B cell (primary cell): ENCODE results near the gene SLK. TPM values are rescaled to one million over a fixed set of nuclear protein-coding genes. Genes with fewer than 3 reads are reported as not detected.

Source experiments
- ATAC-seq: fragments of 200-7000 bp; cut with Tn5 transposase; one replicate; pipeline ENCODE4 v1.10.0; 2021; ENCODE audit warnings: low read depth, mild to moderate bottlenecking, moderate number of reproducible peaks, moderate library complexity
- CTCF ChIA-PET: fragments of 350-600 bp; sonication (Branson Sonifier 250); formaldehyde crosslinking; loops from one replicate; lab custom pipeline; 2021; ENCODE audit warnings: antibody characterized with exemption, inconsistent platforms; lab: Charles Lee
- POLR2A ChIA-PET: fragments of 350-600 bp; sonication (Branson Sonifier 250); formaldehyde crosslinking; loops from one replicate; lab custom pipeline; 2021; ENCODE audit warnings: antibody characterized with exemption; lab: Charles Lee
- DNase-seq: peaks from one replicate; pipeline ENCODE4 v3.0.0; 2013
- H2AFZ ChIP-seq: 2 replicates; pipeline ENCODE4 v1.6.1; 2012; ENCODE audit warnings: mild to moderate bottlenecking, low read depth, low read length; ENCODE audit not compliant: insufficient read depth, poor library complexity, severe bottlenecking
- H3K27ac ChIP-seq, 2 donors: 1 replicate in 1 of 2; 2 replicates in 1 of 2; pipeline ENCODE4 v1.5.1; 2012 to 2013; ENCODE audit warnings: low read length in 2 of 2, mild to moderate bottlenecking in 2 of 2, moderate library complexity in 1 of 2
- H3K27me3 ChIP-seq, 4 experiments: fragments of 200-600 bp in 1 of 4; sonication (generic) in 1 of 4; replicated peaks in 1 of 4; 1 replicate in 2 of 4; 2 replicates in 2 of 4; pipeline versions ENCODE4 v1.6.1 to v1.7.0; 2013 to 2016; ENCODE audit warnings: low read length in 3 of 4, mild to moderate bottlenecking in 2 of 4, mixed read lengths in 1 of 4, moderate library complexity in 1 of 4; ENCODE audit not compliant: insufficient read depth in 4 of 4, control insufficient read depth in 3 of 4; ENCODE audit errors: control extremely low read depth in 1 of 4
- H3K36me3 ChIP-seq, 2 experiments: replicated peaks in 1 of 2; 1 replicate in 1 of 2; 2 replicates in 1 of 2; pipeline versions ENCODE4 v1.6.1 to v1.7.1; 2013; ENCODE audit warnings: low read length in 1 of 2; ENCODE audit not compliant: insufficient read depth in 2 of 2, control insufficient read depth in 1 of 2; ENCODE audit errors: control extremely low read depth in 1 of 2, extremely low read depth in 1 of 2
- H3K4me1 ChIP-seq, 2 donors: fragments of 200-600 bp in 1 of 2; sonication (generic) in 1 of 2; 1 replicate in 1 of 2; 2 replicates in 1 of 2; pipeline versions ENCODE4 v1.5.1 to v1.6.1; 2013 to 2017; ENCODE audit warnings: low read length in 2 of 2; ENCODE audit not compliant: control insufficient read depth in 2 of 2, insufficient read depth in 2 of 2
- H3K4me2 ChIP-seq: replicated peaks from 2 replicates; pipeline ENCODE3; 2012; ENCODE audit warnings: mild to moderate bottlenecking, low read depth, low read length; ENCODE audit not compliant: poor library complexity, severe bottlenecking
- H3K4me3 ChIP-seq, 5 experiments: fragments of 200-600 bp in 1 of 5; sonication (generic) in 1 of 5; 1 replicate in 3 of 5; 2 replicates in 2 of 5; pipeline versions ENCODE4 v1.5.1 to v1.7.0; 2011 to 2016; ENCODE audit warnings: low read length in 4 of 5, mild to moderate bottlenecking in 4 of 5, low read depth in 2 of 5, control low read depth in 1 of 5, moderate library complexity in 1 of 5; ENCODE audit not compliant: insufficient read depth in 1 of 5; ENCODE audit errors: control extremely low read depth in 1 of 5, extremely low read depth in 1 of 5
- H3K79me2 ChIP-seq: fragments of 200-600 bp; sonication (generic); one replicate; pipeline ENCODE4 v1.6.0; 2016; ENCODE audit warnings: low read length; ENCODE audit not compliant: control insufficient read depth, insufficient read depth
- H3K9ac ChIP-seq: fragments of 200-600 bp; sonication (generic); 2 replicates; pipeline ENCODE4 v1.6.1; 2017; ENCODE audit warnings: mild to moderate bottlenecking, low read length, moderate library complexity
- H3K9me3 ChIP-seq, 3 donors: one replicate each; pipeline versions ENCODE4 v1.6.1 to v1.7.1; 2013; ENCODE audit warnings: low read length in 2 of 3; ENCODE audit not compliant: control insufficient read depth in 2 of 3, insufficient read depth in 1 of 3; ENCODE audit errors: control extremely low read depth in 1 of 3
- H4K20me1 ChIP-seq: 2 replicates; pipeline ENCODE4 v1.6.0; 2012; ENCODE audit warnings: mild to moderate bottlenecking, low read length; ENCODE audit not compliant: insufficient read depth, control insufficient read depth, poor library complexity, severe bottlenecking
- H3K27ac Mint-ChIP-seq: one replicate; pipeline ENCODE4 v1.8.0; 2021; ENCODE audit warnings: mixed read lengths
- H3K27me3 Mint-ChIP-seq: one replicate; pipeline ENCODE4 v1.8.0; 2021; ENCODE audit warnings: mixed read lengths
- H3K4me1 Mint-ChIP-seq: one replicate; pipeline ENCODE4 v1.8.0; 2021; ENCODE audit warnings: mixed read lengths
- H3K4me3 Mint-ChIP-seq: one replicate; pipeline ENCODE4 v1.8.0; 2021; ENCODE audit warnings: mixed read lengths
- H3K9me3 Mint-ChIP-seq: one replicate; pipeline ENCODE4 v1.8.0; 2022; ENCODE audit warnings: mixed read lengths; ENCODE audit not compliant: insufficient read depth
- EZH2 ChIP-seq: IDR thresholded peaks from 2 replicates; pipeline ENCODE4 v1.6.1; 2012; ENCODE audit warnings: borderline replicate concordance, low read depth, mild to moderate bottlenecking, moderate library complexity, low read length; ENCODE audit not compliant: insufficient read depth, poor library complexity, severe bottlenecking
- WGBS: methylation state at CpG from one replicate; pipeline ENCODE4 v1.1.5; 2013; ENCODE audit warnings: missing lambda C conversion rate; ENCODE audit not compliant: insufficient coverage; 5-methylcytosine and 5-hydroxymethylcytosine counted together
- intact Hi-C: fragments of 100-400 bp; cut with micrococcal nuclease; formaldehyde crosslinking; loops from one replicate; pipeline ENCODE4 v1.10.0; 2022
- polyA plus RNA-seq: library from polyadenylated mRNA; depleted of rRNA; stranded (reverse); fragments of >200 nt; gene quantifications from 2 replicates; pipeline ENCODE4 v1.2.3, GENCODE V29; 2012
- total RNA-seq, 2 donors: library from RNA; stranded (reverse); fragments of 120-200 nt in 1 of 2; gene quantifications; 1 replicate in 1 of 2; 2 replicates in 1 of 2; pipeline versions ENCODE4 v1.2.3 to v1.2.4, GENCODE V29; 2013 to 2022
- TF ChIP-seq, protein P1 (sequence below): fragments of 200-600 bp; IDR thresholded peaks from one replicate; pipeline ENCODE4 v1.8.0; 2022; ENCODE audit warnings: antibody characterized with exemption, mild to moderate bottlenecking

SLK gene
- total and polyA plus RNA-seq, 2 donors (not counting 1 experiment from before 2014, with no cell fraction given) = 2.9 to 24.5 TPM

DNA sequence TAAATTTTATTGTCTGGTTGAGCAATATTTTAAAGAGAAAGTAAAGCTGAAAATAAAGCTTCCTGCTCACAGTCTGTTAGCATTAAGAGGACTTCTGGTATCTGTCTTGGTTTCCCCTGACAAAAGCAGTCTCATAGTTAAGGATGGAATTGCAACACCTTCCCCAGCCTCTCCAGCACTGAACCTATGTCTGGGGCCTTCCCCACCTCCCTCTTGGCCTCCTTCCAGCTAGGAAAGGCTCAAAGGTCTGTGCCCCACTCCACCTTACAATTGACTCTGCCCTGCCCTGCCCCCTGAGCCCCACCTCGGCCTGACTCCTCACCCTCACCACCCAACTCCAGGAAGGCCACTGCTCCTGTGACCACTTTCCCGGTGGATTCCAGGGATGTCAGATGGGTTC is 85.5 kb downstream of the SLK start:
- ATAC-seq = no peak
- Histone ChIP-seq H3K4me3 (no peak overlapping the region), H3K4me1 (no peaks in the 10 kb centered on the region), H3K36me3 (no peaks in the 10 kb centered on the region), H4K20me1 (no peaks in the 10 kb centered on the region), H3K9me3 (no peaks in the 10 kb centered on the region), H2AFZ (no peak overlapping the region), H3K9ac (no peak overlapping the region), H3K27ac (no peak overlapping the region), H3K79me2 (no peaks in the 10 kb centered on the region), H3K27me3 (no peaks in the 10 kb centered on the region), H3K4me2 (no peak overlapping the region)
- no peak for DNase-seq
- ChIA-PET CTCF (no interaction called here), POLR2A (no interaction called here)
- Mint-ChIP-seq H3K9me3 (no peaks in the 10 kb centered on the region), H3K4me1 (no peaks in the 10 kb centered on the region), H3K27me3 (no peaks in the 10 kb centered on the region), H3K4me3 (no peak overlapping the region), H3K27ac (no peak overlapping the region)
- TF ChIP-seq, protein P1, sequence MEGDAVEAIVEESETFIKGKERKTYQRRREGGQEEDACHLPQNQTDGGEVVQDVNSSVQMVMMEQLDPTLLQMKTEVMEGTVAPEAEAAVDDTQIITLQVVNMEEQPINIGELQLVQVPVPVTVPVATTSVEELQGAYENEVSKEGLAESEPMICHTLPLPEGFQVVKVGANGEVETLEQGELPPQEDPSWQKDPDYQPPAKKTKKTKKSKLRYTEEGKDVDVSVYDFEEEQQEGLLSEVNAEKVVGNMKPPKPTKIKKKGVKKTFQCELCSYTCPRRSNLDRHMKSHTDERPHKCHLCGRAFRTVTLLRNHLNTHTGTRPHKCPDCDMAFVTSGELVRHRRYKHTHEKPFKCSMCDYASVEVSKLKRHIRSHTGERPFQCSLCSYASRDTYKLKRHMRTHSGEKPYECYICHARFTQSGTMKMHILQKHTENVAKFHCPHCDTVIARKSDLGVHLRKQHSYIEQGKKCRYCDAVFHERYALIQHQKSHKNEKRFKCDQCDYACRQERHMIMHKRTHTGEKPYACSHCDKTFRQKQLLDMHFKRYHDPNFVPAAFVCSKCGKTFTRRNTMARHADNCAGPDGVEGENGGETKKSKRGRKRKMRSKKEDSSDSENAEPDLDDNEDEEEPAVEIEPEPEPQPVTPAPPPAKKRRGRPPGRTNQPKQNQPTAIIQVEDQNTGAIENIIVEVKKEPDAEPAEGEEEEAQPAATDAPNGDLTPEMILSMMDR = no peak
- no peak for TF ChIP-seq EZH2
- 95% methylated on average over 2 of the region's 2 CpGs for WGBS
- intact Hi-C loops = no loop called here

DNA sequence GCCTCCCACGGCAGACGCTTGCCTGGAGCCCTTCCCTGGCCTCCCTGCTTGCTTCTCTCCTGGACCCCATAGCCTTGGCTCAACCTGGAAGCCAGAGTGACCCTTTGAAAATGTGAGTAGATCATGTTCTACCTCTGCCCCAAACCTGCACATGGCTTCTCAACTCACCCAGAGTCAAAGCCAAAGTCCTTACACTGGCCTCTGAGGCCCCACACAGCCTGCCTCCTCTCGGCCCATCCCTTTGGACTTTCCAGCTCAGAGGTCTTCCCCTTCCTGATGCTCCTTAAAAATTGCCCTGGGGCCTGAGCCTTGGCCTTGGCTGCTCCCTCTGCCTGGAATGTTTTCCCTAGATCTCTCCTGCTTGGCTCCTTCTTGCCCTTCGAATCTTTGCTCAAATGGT is 86.3 kb downstream of the SLK start:
- TF ChIP-seq, protein P1 = no peak
- TF ChIP-seq EZH2 = no peak
- no peak for ATAC-seq
- Histone ChIP-seq H3K36me3 (no peaks in the 10 kb centered on the region), H3K27ac (no peak overlapping the region), H3K4me2 (no peak overlapping the region), H2AFZ (no peak overlapping the region), H3K4me3 (no peak overlapping the region), H4K20me1 (no peaks in the 10 kb centered on the region), H3K79me2 (no peaks in the 10 kb centered on the region), H3K9me3 (no peaks in the 10 kb centered on the region), H3K4me1 (no peaks in the 10 kb centered on the region), H3K27me3 (no peaks in the 10 kb centered on the region), H3K9ac (no peak overlapping the region)
- 96% methylated on average over 4 of the region's 4 CpGs for WGBS
- no peak for DNase-seq
- no peaks in the 10 kb centered on the region for H3K27me3 Mint-ChIP-seq
- ChIA-PET POLR2A (no interaction called here), CTCF (no interaction called here)
- H3K4me3 Mint-ChIP-seq = no peak overlapping the region
- no peaks in the 10 kb centered on the region for H3K4me1 Mint-ChIP-seq
- intact Hi-C loops = no loop called here
- no peaks in the 10 kb centered on the region for H3K9me3 Mint-ChIP-seq
- no peak overlapping the region for H3K27ac Mint-ChIP-seq
